Measurements from ENCODE around the gene LPIN2.

The LPIN2 gene

DNA sequence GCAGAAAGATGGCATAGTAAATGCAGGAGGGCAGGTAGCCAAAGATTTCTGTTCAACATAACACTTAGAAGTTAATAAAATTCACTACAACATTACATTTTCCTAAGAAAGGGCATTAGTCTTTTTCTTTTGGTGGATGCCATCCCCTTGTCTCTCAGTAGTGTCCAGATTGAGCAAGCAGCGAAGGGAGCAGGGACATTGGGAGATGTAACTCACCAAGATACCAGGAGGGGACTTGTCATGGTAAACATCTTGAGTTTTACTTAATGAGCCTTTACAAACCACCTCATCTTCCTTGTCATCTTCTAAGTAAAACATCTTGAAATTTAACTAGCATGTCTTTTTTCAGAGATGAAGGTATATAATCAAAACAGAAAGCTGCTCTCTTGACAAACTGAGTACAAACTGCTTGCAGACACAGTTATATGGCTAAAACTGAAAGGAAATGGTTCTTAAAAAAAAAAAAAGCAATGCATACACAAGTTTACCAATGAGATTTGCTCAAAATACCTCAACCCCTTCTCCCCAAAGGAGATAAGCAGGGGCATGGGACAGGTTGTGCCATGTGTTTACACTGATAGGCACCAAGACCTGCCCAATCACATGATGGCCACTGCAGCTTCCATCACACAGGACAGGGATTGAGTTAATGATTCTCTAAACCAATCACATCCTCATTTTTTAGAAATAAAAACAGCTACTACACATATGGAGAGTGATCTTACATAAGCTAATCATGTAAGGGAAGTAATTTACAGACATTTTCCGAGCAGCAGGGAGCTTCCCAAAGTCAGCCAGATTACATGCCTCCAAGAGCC lies 30.3 kb downstream of the LPIN2 start:
- Mint-ChIP-seq H3K9me3 (no peaks in the 10 kb centered on the region), H3K4me1 (peaks cover 81% of the 10 kb centered on the region), H3K27ac (peak overlapping the region; percentile 89 to 91), H3K27me3 (no peaks in the 10 kb centered on the region), H3K4me3 (peak overlapping the region; percentile 67 to 81)
- DNase-seq, result no peak
- peak; percentile 66 for ATAC-seq

DNA sequence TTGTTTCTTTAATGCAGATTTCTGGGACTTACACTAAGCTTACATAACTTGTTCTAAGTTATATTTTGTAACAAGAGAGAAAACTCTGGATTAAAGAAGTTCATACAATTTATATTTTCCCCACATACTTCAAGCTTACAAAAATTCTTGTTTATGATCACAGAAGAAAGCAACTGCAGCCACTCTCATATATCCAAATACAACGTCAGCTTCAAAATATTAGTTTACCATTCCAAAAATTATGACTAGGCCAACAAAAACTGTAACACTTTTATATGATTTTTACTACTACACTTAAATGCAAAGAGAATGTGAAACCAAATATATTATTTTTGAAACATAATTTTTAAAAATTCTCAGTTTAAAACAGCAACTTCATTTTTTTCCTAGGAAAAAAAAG lies 30.9 kb downstream of the LPIN2 start:
- H3K9me3 Mint-ChIP-seq, result no peaks in the 10 kb centered on the region
- no peak for ATAC-seq
- no peak for DNase-seq
- H3K4me3 Mint-ChIP-seq, result peak overlapping the region; percentile 67 to 81
- H3K27ac Mint-ChIP-seq, result peak overlapping the region; percentile 90 to 95
- no peaks in the 10 kb centered on the region for H3K27me3 Mint-ChIP-seq
- H3K4me1 Mint-ChIP-seq, result peaks cover 81% of the 10 kb centered on the region

DNA sequence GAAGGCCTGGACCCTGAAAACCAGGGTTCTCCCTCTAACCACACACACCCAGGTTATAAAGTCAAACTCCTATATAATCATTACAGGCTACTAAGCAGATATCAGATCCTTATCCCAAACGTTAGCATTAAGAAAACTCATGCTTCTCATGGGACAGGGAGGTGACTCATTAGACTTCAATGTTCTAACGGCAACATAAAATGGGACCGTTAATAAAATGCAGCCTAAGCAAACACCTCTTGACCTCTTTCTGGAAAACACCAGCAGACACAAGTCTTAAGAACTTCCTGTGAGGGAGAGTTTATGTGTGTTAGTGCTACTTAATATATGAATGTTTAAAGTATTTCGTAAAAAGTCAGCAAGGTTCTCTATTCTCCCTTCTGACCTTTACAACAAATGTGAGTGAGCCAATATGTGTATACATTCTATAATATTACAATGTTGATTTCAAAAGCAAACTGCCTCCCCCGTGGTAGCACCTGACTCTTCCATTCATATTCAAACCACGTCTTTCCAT lies 31.7 kb downstream of the LPIN2 start:
- Mint-ChIP-seq H3K27me3 (no peaks in the 10 kb centered on the region), H3K9me3 (no peaks in the 10 kb centered on the region), H3K4me1 (peaks cover 81% of the 10 kb centered on the region), H3K4me3 (peak overlapping the region; percentile 67 to 81), H3K27ac (peak overlapping the region; percentile 90 to 95)
- ATAC-seq, result peak; percentile 50
- no peak for DNase-seq

DNA sequence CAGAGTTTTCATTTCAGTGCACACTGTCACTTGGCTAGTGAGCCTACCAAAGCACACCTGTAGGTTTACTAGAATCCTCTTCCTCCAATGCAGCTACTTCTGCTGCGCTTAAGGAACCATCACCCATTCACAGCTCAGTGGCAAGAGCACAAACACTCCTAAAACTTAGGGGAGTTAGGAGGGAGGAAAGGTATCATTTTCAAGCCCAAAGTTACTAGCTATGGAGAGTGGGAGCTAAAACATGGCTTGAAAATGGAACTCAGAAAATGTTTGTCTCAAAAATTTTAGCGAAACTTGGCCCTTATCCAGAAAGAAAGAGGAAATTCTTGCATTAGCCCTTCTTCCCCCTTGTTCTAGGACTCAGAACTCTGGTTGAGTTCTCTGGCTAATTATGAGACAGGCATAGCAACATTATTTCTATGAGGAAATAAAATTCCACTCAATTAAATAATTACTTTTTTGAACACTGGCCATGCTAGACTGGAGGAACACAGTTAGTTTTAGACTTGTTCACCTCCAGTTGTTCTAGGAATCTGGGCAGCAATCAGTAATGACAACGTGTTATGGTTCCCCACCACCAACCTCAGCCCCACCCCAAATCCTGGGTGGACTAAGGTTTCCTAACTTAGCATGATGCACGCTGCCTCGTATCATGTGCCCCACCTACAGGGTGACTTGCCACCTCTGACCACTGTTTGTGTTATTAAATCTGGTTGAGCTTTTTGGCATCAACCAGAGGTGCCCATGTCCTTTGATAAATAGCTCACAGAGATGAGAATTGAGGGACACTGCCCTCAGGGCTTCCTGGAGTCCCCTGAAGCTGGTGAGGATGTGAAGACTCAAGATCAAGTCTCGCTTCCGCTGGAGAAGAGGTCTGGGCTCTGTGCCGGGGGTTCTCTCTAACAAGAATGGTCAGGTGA lies 32.8 kb downstream of the LPIN2 start:
- ATAC-seq, result peak; percentile 39
- H3K4me3 Mint-ChIP-seq, result peak overlapping the region; percentile 67 to 81
- H3K9me3 Mint-ChIP-seq, result no peaks in the 10 kb centered on the region
- no peaks in the 10 kb centered on the region for H3K27me3 Mint-ChIP-seq
- DNase-seq, result no peak
- peaks cover 80% of the 10 kb centered on the region for H3K4me1 Mint-ChIP-seq
- peak overlapping the region; percentile 79 to 80 for H3K27ac Mint-ChIP-seq

DNA sequence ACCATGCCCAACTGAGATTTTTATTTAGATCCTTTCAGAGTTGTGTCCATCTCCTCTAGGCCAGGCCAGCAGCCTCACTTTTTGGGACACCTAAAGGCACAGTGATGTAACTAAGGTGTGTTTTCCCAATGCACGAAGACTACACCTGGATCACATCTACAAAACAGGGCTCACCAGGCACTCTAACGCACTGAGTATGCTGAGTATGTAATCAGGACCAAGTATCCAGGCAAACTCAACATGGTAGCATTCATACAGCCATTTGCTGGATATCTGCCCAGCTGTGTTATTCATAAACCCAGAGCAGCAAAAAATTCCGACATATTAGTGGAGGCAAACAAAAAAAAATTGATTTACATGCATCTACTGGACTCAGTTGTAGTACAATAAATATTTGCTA lies 33.8 kb downstream of the LPIN2 start:
- H3K4me3 Mint-ChIP-seq, result peak overlapping the region; percentile 67 to 81
- no peaks in the 10 kb centered on the region for H3K27me3 Mint-ChIP-seq
- no peaks in the 10 kb centered on the region for H3K9me3 Mint-ChIP-seq
- peaks cover 79% of the 10 kb centered on the region for H3K4me1 Mint-ChIP-seq
- peak overlapping the region; percentile 56 to 94 for H3K27ac Mint-ChIP-seq
- ATAC-seq, result no peak
- DNase-seq, result no peak

DNA sequence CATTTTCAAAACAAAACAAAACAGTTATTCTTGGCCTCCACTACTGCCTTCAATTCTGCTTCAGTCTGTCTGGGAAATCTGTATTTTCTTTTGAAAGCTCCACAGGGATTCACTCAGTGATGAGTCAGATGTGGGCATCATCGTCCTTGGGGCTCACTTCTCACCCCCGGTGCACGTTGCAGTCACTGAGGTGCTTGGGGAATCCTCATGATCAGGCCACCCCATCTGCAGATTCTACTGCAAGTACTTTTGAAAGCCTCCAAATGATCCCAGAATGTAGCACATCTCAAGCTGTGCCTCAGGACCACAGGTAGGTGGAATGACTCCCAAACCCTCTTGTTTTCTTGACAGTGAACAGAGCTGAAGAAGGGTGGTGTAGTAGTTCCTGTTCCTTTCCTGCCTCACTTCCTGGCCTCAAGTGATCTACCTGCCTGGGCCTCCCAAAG lies 34.3 kb downstream of the LPIN2 start:
- Mint-ChIP-seq H3K4me3 (peak overlapping the region; percentile 67 to 81), H3K9me3 (no peaks in the 10 kb centered on the region), H3K4me1 (peaks cover 79% of the 10 kb centered on the region), H3K27ac (peak overlapping the region; percentile 56 to 94), H3K27me3 (no peaks in the 10 kb centered on the region)
- peak; percentile 35 for ATAC-seq
- no peak for DNase-seq

DNA sequence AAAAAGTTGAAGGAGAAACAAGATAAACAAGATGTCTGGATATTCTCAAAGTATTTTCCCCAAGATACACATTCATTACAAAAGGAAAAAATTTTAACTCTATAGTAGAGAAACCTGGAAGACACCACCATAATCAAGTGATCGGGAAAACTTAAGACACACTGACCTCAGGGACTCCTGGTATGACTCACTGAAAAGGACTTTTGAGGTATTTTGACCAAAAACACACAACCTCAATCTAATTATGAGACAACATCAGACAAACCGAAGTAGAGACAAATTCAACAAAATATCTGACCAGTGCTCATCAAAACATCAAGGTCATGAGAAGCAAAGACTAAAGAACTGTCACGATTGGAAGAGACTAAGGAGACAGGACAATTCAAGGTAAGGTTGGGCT lies 34.7 kb downstream of the LPIN2 start:
- ATAC-seq, result peak; percentile 35

DNA sequence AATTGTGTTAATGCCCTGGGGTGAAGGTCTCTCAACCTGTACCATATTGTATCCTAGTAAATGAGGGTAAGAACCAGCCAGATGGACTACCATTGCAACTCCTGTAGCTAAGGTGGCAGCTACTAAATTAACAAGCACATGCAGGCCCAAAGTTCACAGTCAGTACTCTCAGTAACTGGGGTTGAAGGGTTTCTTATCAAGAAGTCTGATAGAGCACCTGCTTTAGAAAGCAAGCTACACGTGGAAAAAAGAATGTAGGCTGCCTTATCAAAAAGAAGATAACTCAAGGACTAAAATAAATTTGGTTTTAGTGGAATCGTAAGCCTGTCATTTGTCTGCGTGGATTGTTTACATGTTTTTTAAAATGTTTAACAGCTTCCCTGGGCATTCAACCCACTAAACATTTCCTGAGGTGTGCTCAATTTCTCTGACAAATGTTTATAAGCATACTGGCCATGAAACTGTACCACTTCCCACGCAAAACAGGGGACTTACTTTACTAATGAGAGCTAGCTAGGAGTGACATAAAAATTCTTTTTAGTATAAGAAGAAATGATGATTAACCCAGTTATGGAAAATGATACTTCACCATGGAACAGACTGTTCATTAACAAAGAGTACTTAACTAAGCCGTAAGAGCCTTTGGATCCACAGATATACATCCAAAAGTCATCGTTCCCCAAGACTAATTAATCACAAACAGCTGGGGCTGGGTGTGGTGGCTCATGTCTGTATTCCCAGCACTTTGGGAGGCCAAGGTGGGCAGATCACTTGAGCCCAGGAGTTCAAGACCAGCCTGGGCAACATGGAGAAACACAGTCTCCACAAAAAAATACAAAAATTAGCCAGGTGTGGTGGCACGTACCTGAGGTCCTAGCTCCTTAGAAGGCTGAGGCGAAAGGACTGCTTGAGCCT lies 36.5 kb downstream of the LPIN2 start:
- Mint-ChIP-seq H3K9me3 (no peaks in the 10 kb centered on the region), H3K4me3 (peak overlapping the region; percentile 34 to 81), H3K4me1 (peaks cover 86% of the 10 kb centered on the region), H3K27me3 (no peaks in the 10 kb centered on the region), H3K27ac (peak overlapping the region; percentile 60 to 61)
- ATAC-seq (no peak), DNase-seq (no peak)

More for the DNA sequence above, 34.7 kb downstream of the LPIN2 start:
- H3K4me3 Mint-ChIP-seq, result peak overlapping the region; percentile 67 to 81
- H3K4me1 Mint-ChIP-seq, result peaks cover 79% of the 10 kb centered on the region
- no peaks in the 10 kb centered on the region for H3K27me3 Mint-ChIP-seq
- DNase-seq, result no peak
- H3K27ac Mint-ChIP-seq, result peak overlapping the region; percentile 56 to 94
- H3K9me3 Mint-ChIP-seq, result no peaks in the 10 kb centered on the region

DNA sequence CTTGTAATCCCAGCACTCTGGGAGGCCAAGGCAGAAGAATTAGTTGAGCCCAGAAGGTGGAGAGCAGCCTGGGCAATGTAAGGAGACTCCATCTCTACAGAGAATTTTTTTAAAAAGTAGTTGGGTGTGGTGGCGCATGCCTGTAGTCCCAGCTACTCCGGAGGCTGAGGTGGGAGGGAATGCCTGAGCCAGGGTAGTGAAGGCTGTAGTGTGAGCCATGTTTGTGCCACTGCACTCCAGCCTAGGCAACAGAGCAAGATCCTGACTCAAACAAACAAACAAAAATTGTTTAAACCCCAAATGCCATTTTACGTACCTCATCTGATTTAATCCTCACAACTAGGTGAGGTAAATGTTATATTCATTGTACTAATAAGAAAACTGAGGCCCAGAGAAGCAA lies 38.2 kb downstream of the LPIN2 start:
- peaks cover 93% of the 10 kb centered on the region for H3K4me1 Mint-ChIP-seq
- no peak for ATAC-seq
- no peak overlapping the region for H3K4me3 Mint-ChIP-seq

DNA sequence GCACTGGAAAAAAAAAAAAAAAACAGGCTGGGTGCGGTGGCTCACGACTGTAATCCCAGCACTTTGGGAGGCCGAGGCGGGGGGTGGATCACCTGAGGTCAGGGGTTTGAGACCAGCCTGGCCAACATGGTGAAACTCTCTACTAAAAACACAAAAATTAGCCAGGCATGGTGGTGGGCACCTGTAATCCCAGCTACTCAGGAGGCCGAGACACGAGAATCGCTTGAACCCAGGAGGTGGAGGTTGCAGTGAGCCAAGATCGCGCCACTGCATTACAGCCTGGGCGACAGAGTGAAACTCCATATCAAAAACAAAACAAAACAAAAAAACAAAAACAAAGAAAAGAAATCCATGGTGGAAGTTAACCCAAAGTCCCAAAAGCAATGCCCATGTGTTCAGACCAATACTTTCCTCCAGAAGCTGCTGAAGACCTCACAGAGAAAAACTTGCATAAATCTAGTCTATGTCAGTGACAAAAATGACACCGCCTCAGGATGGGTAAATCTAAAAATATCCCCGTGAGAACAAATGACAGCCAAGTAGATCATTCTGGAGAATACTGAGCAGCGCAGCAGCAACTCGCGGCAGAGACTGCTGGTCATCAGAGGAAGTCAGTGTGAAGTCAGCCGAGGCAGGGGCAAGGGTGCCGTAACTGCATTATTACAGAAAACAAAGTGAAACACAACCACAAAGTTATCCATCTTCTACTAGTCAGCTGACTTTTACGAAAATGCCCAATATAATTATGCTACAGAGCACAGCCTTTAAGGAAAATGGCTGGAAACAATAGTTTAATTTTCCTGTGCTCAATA lies 41.0 kb downstream of the LPIN2 start:
- peak; percentile 61 to 81 for DNase-seq
- peak; percentile 91 for ATAC-seq

More for the DNA sequence above, 38.2 kb downstream of the LPIN2 start:
- peak overlapping the region; percentile 13 to 75 for H3K27ac Mint-ChIP-seq
- DNase-seq, result no peak
- H3K27me3 Mint-ChIP-seq, result no peaks in the 10 kb centered on the region
- no peaks in the 10 kb centered on the region for H3K9me3 Mint-ChIP-seq

DNA sequence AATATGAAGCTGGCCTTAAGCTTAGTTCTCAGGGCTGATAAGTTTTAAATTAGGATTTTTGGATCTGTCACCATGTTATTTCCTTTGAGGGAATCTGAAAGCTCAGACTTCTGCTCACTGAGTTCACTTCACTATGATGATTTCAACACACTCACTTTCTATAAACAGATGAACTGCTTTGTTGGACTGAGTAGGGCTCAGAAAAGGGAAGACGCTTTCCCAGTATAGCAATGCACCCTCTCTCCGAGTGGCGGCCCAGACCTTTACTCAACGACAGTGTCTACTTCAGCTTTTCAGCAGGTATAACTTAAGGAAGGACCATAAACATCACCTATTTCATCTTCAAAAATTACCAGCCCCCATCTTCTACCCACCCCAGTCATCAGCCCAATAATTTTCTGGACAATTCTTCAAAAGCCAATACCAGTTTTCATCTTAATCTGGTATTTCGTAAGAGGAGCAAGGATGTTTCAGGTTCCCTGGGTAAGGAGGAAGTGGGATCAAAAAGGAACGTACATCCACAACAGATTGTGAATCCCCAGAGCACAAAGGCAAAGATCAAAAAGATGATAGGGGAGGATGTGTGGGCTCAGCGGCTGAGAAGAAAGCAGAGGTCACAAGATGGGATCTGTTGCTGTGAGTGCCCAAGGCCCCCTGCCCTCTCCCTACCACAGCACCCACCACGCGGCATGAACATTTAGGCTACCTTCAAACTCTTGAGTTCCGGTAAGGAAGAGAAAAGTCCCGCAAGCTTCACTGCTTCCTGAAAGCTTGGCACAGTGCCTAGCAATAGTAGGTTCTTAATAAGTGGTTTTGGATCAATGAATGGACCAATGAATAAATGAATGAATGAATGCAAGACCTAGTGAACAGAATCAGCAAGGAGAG lies 41.9 kb downstream of the LPIN2 start:
- no peak for DNase-seq
- Mint-ChIP-seq H3K4me3 (peak overlapping the region; percentile 84), H3K4me1 (peaks cover 93% of the 10 kb centered on the region), H3K27ac (peak overlapping the region; percentile 92 to 97), H3K9me3 (no peaks in the 10 kb centered on the region), H3K27me3 (no peaks in the 10 kb centered on the region)
- peak; percentile 65 for ATAC-seq

More for the DNA sequence above, 41.0 kb downstream of the LPIN2 start:
- Mint-ChIP-seq H3K9me3 (no peaks in the 10 kb centered on the region), H3K27ac (peak overlapping the region; percentile 92 to 97), H3K4me1 (peaks cover 93% of the 10 kb centered on the region), H3K27me3 (no peaks in the 10 kb centered on the region), H3K4me3 (peak overlapping the region; percentile 84)

DNA sequence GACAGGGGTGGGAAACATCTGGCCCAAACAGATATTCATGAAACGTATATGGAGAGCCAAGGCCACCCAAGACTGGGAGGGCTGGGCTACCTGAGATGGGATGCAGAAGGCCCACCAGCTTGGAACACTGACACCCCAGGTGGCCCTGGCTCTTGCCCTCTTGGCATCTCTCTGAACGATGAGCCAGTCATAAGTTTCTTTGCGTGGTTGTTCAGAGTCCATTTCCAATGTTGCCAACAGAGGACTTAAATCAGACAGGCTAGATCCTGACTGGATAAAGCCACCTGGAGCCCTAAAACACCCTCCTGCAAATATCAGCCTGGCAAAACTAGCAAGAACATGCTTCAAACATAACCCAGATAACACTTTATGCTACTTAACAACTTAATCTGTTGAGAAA lies 42.6 kb downstream of the LPIN2 start:
- Mint-ChIP-seq H3K4me3 (peak overlapping the region; percentile 40 to 84), H3K9me3 (no peaks in the 10 kb centered on the region), H3K4me1 (peaks cover 93% of the 10 kb centered on the region), H3K27me3 (no peaks in the 10 kb centered on the region), H3K27ac (peak overlapping the region; percentile 73 to 80)
- DNase-seq (no peak), ATAC-seq (no peak)

DNA sequence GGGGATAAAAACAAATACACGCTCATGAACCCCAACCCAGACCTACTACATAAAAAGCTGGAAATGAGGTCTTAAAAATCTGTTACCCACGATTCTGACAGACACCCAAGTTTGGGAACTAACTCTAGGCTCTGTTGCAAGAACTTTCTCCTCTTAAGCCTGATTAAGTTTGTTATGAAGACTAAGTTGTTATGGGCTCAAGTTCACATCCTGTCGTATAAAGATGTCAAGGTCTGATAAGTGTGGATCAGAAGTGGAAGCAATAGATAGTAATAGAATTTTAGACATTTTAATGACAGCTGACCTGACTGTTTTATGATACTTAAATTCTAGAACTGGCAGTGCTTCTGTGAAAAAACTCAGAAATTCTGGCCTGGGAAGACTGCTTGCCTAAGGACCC lies 43.2 kb downstream of the LPIN2 start:
- DNase-seq (no peak), ATAC-seq (no peak)
- Mint-ChIP-seq H3K27me3 (no peaks in the 10 kb centered on the region), H3K27ac (peak overlapping the region; percentile 79 to 80), H3K9me3 (no peaks in the 10 kb centered on the region), H3K4me3 (peak overlapping the region; percentile 40 to 84), H3K4me1 (peaks cover 95% of the 10 kb centered on the region)

All from stimulated activated naive CD8-positive, alpha-beta T cell treated with anti-CD3 and anti-CD28 coated beads, Interleukin-15, amount 100 ng/mL, for 72 hours (primary cell).